HUES64 (cell line): ENCODE measurements around the gene DHRS13.

ENCODE experiments used
- H3K27ac ChIP-seq: 2 replicates; pipeline ENCODE4 v1.7.0; 2013; ENCODE audit warnings: low read depth, low read length, inconsistent platforms
- H3K27me3 ChIP-seq: 2 replicates; pipeline ENCODE4 v1.6.1; 2013; ENCODE audit warnings: mild to moderate bottlenecking, low read length; ENCODE audit not compliant: insufficient read depth
- H3K36me3 ChIP-seq: 2 replicates; pipeline ENCODE4 v1.6.1; 2013; ENCODE audit warnings: mild to moderate bottlenecking, low read length; ENCODE audit not compliant: insufficient read depth
- H3K4me1 ChIP-seq: 2 replicates; pipeline ENCODE4 v1.6.1; 2013; ENCODE audit warnings: mild to moderate bottlenecking, low read length, moderate library complexity; ENCODE audit not compliant: insufficient read depth
- H3K4me3 ChIP-seq: 2 replicates; pipeline ENCODE4 v1.5.1; 2013; ENCODE audit warnings: mild to moderate bottlenecking, low read length, moderate library complexity
- H3K9ac ChIP-seq: 2 replicates; pipeline ENCODE4 v1.6.1; 2013; ENCODE audit warnings: mild to moderate bottlenecking, low read depth, low read length
- H3K9me3 ChIP-seq: 2 replicates; pipeline ENCODE4 v1.6.1; 2013; ENCODE audit warnings: low read depth, low read length; ENCODE audit not compliant: insufficient read depth
- WGBS: fragments of 150-250, 120-280 bp; methylation state at CpG from one replicate; pipeline ENCODE4 v1.1.7; 2013; ENCODE audit warnings: missing lambda C conversion rate; 5-methylcytosine and 5-hydroxymethylcytosine counted together

Gene DHRS13

DNA sequence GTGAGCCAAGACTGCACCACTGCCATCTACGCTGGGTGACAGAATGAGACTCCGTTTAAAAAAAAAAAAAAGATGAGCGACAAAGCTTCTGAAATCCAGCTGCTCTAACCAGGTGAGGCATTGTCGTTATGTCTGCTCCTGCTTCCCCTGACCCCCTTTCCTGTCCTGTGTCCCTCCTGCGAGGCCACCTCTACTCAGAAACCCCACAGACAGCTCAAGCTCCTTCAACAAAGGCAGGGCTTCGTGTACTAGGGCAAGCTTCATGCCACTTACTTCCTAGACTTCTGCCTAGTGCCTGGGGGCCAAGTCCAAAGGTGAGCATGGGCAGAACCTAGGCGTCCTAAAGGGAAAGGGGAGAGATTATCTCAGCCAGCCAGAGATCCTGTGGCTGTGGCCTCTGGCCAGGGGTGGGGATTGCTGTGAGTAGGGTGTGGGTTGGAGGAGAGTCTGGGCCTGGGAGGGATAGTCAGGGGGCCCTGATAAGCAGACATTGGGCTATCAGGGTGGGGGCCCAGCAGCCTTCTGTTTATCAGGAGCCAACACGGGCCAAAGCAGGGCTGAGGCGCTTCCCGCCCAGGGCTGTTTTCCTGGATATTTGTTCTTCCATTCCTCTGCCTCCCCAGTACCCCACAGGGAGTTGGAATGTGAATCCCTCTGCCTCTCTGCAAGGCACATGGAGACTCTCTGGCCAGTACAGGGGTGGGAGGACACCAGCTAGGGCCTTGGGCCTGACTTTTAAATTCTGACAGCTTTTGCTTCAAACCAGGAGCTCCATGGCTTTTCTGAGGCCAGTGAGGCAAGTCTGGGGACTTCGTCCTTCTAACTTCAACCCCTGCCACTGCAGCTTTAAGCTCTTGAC lies 37.7 kb downstream of the DHRS13 start:
- Histone ChIP-seq H3K9me3 (no peaks in the 10 kb centered on the region), H3K9ac (peak overlapping the region; percentile 16; the same call in 1 of the 2 replicates), H3K36me3 (peaks cover 10% of the 10 kb centered on the region), H3K4me3 (no peak overlapping the region), H3K27ac (no peak overlapping the region), H3K27me3 (no peaks in the 10 kb centered on the region), H3K4me1 (peaks cover 14% of the 10 kb centered on the region)
- WGBS, result 84% methylated on average over 11 of the region's 11 CpGs

- 93% methylated on average over 1 of the region's 1 CpG for WGBS
- Histone ChIP-seq H3K4me3 (no peak overlapping the region), H3K9ac (no peak overlapping the region)
Observed at GRCh38 chr17:28863953-28864352, 38.9 kb downstream of the DHRS13 start.

DNA sequence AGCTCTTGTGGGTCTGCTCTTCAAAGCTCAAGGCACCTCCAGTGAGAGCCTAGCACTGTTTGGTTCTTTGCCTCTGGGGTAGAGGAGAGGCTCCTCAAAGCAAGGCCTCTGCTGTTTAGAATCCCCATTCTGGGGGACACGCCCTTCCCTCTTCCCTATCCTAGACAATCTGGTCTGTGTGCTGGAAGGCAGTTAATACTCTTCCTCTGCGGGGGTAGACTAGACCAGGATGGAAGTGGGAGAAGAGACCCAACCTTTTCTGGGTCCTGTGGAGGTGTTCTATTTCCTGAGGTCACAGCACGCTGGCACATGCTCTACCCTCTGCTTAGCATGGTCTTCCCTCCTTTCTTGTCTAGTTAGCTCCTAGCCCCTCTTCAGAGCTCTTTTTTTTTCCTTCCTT lies 40.3 kb downstream of the DHRS13 start:
- H3K27me3 ChIP-seq, result no peaks in the 10 kb centered on the region
- H3K27ac ChIP-seq, result no peak overlapping the region
- WGBS, result 94% methylated on average over 3 of the region's 3 CpGs
- H3K4me1 ChIP-seq, result peaks cover 14% of the 10 kb centered on the region
- no peak overlapping the region for H3K9ac ChIP-seq
- peaks cover 29% of the 10 kb centered on the region for H3K36me3 ChIP-seq
- H3K9me3 ChIP-seq, result no peaks in the 10 kb centered on the region
- H3K4me3 ChIP-seq, result no peak overlapping the region

More at GRCh38 chr17:28863953-28864352, 38.9 kb downstream of the DHRS13 start:
- peaks cover 14% of the 10 kb centered on the region for H3K4me1 ChIP-seq
- H3K27me3 ChIP-seq, result no peaks in the 10 kb centered on the region
- H3K9me3 ChIP-seq, result no peaks in the 10 kb centered on the region
- H3K27ac ChIP-seq, result no peak overlapping the region
- H3K36me3 ChIP-seq, result peaks cover 15% of the 10 kb centered on the region

GRCh38 chr17:28861393-28862203 lies 41.3 kb downstream of the DHRS13 start:
- no peak overlapping the region for H3K9ac ChIP-seq
- no peak overlapping the region for H3K27ac ChIP-seq
- H3K4me3 ChIP-seq, result no peak overlapping the region; the same call in 1 of the 2 replicates
- 76% methylated on average over 8 of the region's 8 CpGs for WGBS
- no peaks in the 10 kb centered on the region for H3K27me3 ChIP-seq
- peaks cover 14% of the 10 kb centered on the region for H3K4me1 ChIP-seq
- peaks cover 32% of the 10 kb centered on the region for H3K36me3 ChIP-seq
- H3K9me3 ChIP-seq, result no peaks in the 10 kb centered on the region

GRCh38 chr17:28860363-28860808 lies 42.5 kb downstream of the DHRS13 start:
- no peak overlapping the region for H3K27ac ChIP-seq
- no peaks in the 10 kb centered on the region for H3K27me3 ChIP-seq
- H3K4me1 ChIP-seq, result peaks cover 10% of the 10 kb centered on the region; the same call in 1 of the 2 replicates
- H3K4me3 ChIP-seq, result no peak overlapping the region
- H3K36me3 ChIP-seq, result peaks cover 37% of the 10 kb centered on the region
- no peaks in the 10 kb centered on the region for H3K9me3 ChIP-seq
- 92% methylated on average over 4 of the region's 4 CpGs for WGBS
- no peak overlapping the region for H3K9ac ChIP-seq

- Histone ChIP-seq H3K27me3 (no peaks in the 10 kb centered on the region), H3K4me1 (0 out of 2 replicates have a peak, but pooled peaks cover 5% of the 10 kb centered on the region), H3K9ac (no peak overlapping the region), H3K27ac (no peak overlapping the region), H3K9me3 (no peaks in the 10 kb centered on the region), H3K4me3 (no peak overlapping the region), H3K36me3 (peaks cover 37% of the 10 kb centered on the region)
- 69% methylated on average over 2 of the region's 2 CpGs for WGBS
Observed at GRCh38 chr17:28858801-28859355, 44.0 kb downstream of the DHRS13 start.

- no peak overlapping the region for H3K27ac ChIP-seq
- H3K4me3 ChIP-seq, result no peak overlapping the region
- H3K9ac ChIP-seq, result no peak overlapping the region
- peaks cover 37% of the 10 kb centered on the region for H3K36me3 ChIP-seq
- 96% methylated on average over 2 of the region's 3 CpGs for WGBS
- H3K9me3 ChIP-seq, result no peaks in the 10 kb centered on the region
- no peaks in the 10 kb centered on the region for H3K27me3 ChIP-seq
- 0 out of 2 replicates have a peak, but pooled peaks cover 5% of the 10 kb centered on the region for H3K4me1 ChIP-seq
Observed at GRCh38 chr17:28857905-28858800, 44.7 kb downstream of the DHRS13 start.

GRCh38 chr17:28856028-28856574 lies 46.8 kb downstream of the DHRS13 start:
- peaks cover 33% of the 10 kb centered on the region for H3K36me3 ChIP-seq
- WGBS, result 94% methylated on average over 5 of the region's 5 CpGs

GRCh38 chr17:28855336-28855679 lies 47.6 kb downstream of the DHRS13 start:
- Histone ChIP-seq H3K9ac (peak overlapping the region; percentile 79), H3K27ac (peak overlapping the region; percentile 63; the same call in 1 of the 2 replicates)

More at GRCh38 chr17:28856028-28856574, 46.8 kb downstream of the DHRS13 start:
- Histone ChIP-seq H3K9me3 (no peaks in the 10 kb centered on the region), H3K4me3 (peak overlapping the region; percentile 74), H3K9ac (no peak overlapping the region), H3K4me1 (no peaks in the 10 kb centered on the region), H3K27ac (no peak overlapping the region), H3K27me3 (no peaks in the 10 kb centered on the region)

More at GRCh38 chr17:28855336-28855679, 47.6 kb downstream of the DHRS13 start:
- no peaks in the 10 kb centered on the region for H3K27me3 ChIP-seq
- peaks cover 28% of the 10 kb centered on the region for H3K36me3 ChIP-seq
- 19% methylated on average over 5 of the region's 5 CpGs for WGBS
- peak overlapping the region; percentile 74 for H3K4me3 ChIP-seq
- H3K4me1 ChIP-seq, result no peaks in the 10 kb centered on the region
- no peaks in the 10 kb centered on the region for H3K9me3 ChIP-seq
